Stomach (tissue), 9 donors: ENCODE data around the gene CCDC69. TPM values are rescaled to one million over a fixed set of nuclear protein-coding genes. Genes with fewer than 3 reads are reported as not detected.

Source experiments
- DNase-seq, 2 donors: peaks; one replicate each; pipeline versions ENCODE4 v3.0.0 to v3.0.0-alpha.2; 2013 to 2019
- H3K27ac ChIP-seq, 5 donors: fragments of 200-600 bp in 4 of 5; sonication (generic) in 4 of 5; one replicate each; pipeline ENCODE4 v1.5.1; 2013 to 2019; ENCODE audit warnings: mild to moderate bottlenecking in 1 of 5, moderate library complexity in 1 of 5
- H3K27me3 ChIP-seq, 3 donors: fragments of 200-600 bp; sonication (generic); one replicate each; pipeline ENCODE4 v1.5.1; 2017 to 2019; ENCODE audit warnings: mixed run types in 1 of 3
- H3K36me3 ChIP-seq, 4 donors: fragments of 200-600 bp; sonication (generic); 1 replicate in 3 of 4; 2 replicates in 1 of 4; pipeline ENCODE4 v1.5.1; 2016 to 2019
- H3K4me1 ChIP-seq, 4 donors: fragments of 200-600 bp; sonication (generic); one replicate each; pipeline ENCODE4 v1.5.1; 2016 to 2019
- H3K4me3 ChIP-seq, 4 donors: fragments of 200-600 bp; sonication (generic) in 3 of 4; one replicate each; pipeline ENCODE4 v1.5.1; 2016 to 2019; ENCODE audit warnings: mild to moderate bottlenecking in 1 of 4
- H3K9me3 ChIP-seq, 4 donors: fragments of 200-600 bp; sonication (generic); one replicate each; pipeline ENCODE4 v1.5.1; 2016 to 2019
- EP300 ChIP-seq: sonication (generic); formaldehyde crosslinking; IDR thresholded peaks from one replicate; pipeline ENCODE4 v1.6.1; 2017; ENCODE audit warnings: antibody characterized with exemption
- POLR2A ChIP-seq, 4 donors: fragments of 450-650 bp; IDR thresholded peaks; one replicate each; pipeline ENCODE4 v1.6.1; 2016; ENCODE audit warnings: antibody characterized with exemption in 4 of 4, control low read depth in 2 of 4, mild to moderate bottlenecking in 1 of 4, moderate library complexity in 1 of 4
- POLR2AphosphoS5 ChIP-seq, 3 donors: sonication (generic); formaldehyde crosslinking; IDR thresholded peaks; one replicate each; pipeline ENCODE4 v1.6.1; 2016; ENCODE audit warnings: antibody characterized with exemption in 3 of 3
- WGBS, 5 donors: extraction: QIAGEN DNeasy Blood & Tissue Kit in 3 of 5; methylation state at CpG; one replicate each; pipeline versions ENCODE4 v1.1.5 to v1.1.7; 2013 to 2018; 5-methylcytosine and 5-hydroxymethylcytosine counted together
- intact Hi-C: fragments of 100-400 bp; cut with DNase I; formaldehyde crosslinking; loops from one replicate; pipeline ENCODE4 v1.15.1; 2023; ENCODE audit warnings: low total_unique reads
- polyA plus RNA-seq, 3 donors: library from polyadenylated mRNA; stranded (reverse); fragments of 200-250 nt; gene quantifications; one replicate each; pipeline ENCODE4 v1.2.3, GENCODE V29; 2013
- total RNA-seq, 5 donors: library from RNA; depleted of rRNA; stranded (reverse); fragments of >200 nt; gene quantifications; one replicate each; pipeline versions ENCODE4 v1.1.0 to v1.2.3, GENCODE V29; 2014 to 2016
- TF ChIP-seq, protein P1 (sequence below), 7 experiments: fragments of 450-650 bp in 4 of 7; fragments of 200-600 bp in 3 of 7; sonication (generic) in 3 of 7; IDR thresholded peaks; one replicate each; pipeline ENCODE4 v1.5.1; 2016 to 2019; ENCODE audit warnings: antibody characterized with exemption in 7 of 7, control low read depth in 2 of 7, mild to moderate bottlenecking in 1 of 7
- donor health status: healthy with polysubstance abuse.
- donor health status: Bipolar disorder and iron deficiency.
- donor health status: healthy.

Gene CCDC69
- total and polyA plus RNA-seq, 8 donors: 5.5 to 173 (median 31.0) TPM

DNA sequence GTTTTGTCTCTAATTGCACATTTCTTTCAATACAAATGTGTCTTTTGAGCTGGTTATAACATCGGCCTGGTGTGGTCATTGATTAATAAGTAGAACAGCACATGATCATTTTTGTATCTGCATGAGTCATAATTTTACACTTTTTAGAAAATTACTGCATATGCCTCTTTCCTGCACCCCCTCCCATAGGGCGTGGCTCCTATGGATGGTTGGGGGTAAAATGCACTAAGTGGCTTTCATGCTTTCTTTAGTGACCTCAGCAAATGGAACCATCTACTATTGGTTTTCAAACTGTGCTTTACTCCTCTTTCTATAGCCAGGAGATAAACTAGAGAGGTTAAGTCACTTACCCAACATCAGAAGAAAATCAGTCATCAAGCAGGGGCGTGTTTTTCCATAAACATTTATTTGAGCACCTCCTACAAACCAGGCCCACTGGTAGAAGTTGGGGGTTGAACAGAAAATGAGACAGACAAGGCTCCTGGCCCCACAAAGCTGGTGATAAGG, 70.1 kb downstream of the CCDC69 start:
- WGBS, 5 donors: 71 to 81% (median 78%) methylated on average over 3 of the region's 3 CpGs
- Histone ChIP-seq H3K36me3 (no peaks in the 10 kb centered on the region), H3K27ac (peak overlapping the region in 3 of 5 donors; percentile 90 to 94 (median 92)), H3K4me3 (no peak overlapping the region), H3K9me3 (no peaks in the 10 kb centered on the region), H3K4me1 (peaks cover 73 to 98% (median 85%) of the 10 kb centered on the region in 4 donors), H3K27me3 (no peaks in the 10 kb centered on the region)
- no peak for TF ChIP-seq EP300
- TF ChIP-seq, protein P1, sequence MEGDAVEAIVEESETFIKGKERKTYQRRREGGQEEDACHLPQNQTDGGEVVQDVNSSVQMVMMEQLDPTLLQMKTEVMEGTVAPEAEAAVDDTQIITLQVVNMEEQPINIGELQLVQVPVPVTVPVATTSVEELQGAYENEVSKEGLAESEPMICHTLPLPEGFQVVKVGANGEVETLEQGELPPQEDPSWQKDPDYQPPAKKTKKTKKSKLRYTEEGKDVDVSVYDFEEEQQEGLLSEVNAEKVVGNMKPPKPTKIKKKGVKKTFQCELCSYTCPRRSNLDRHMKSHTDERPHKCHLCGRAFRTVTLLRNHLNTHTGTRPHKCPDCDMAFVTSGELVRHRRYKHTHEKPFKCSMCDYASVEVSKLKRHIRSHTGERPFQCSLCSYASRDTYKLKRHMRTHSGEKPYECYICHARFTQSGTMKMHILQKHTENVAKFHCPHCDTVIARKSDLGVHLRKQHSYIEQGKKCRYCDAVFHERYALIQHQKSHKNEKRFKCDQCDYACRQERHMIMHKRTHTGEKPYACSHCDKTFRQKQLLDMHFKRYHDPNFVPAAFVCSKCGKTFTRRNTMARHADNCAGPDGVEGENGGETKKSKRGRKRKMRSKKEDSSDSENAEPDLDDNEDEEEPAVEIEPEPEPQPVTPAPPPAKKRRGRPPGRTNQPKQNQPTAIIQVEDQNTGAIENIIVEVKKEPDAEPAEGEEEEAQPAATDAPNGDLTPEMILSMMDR (IDR thresholded peaks at IDR 0.05): no peak
- no peak for TF ChIP-seq POLR2A (IDR thresholded peaks at IDR 0.05)
- no peak for TF ChIP-seq POLR2AphosphoS5 (IDR thresholded peaks at IDR 0.05)
- no peak for DNase-seq
- intact Hi-C loops: no loop called here

DNA sequence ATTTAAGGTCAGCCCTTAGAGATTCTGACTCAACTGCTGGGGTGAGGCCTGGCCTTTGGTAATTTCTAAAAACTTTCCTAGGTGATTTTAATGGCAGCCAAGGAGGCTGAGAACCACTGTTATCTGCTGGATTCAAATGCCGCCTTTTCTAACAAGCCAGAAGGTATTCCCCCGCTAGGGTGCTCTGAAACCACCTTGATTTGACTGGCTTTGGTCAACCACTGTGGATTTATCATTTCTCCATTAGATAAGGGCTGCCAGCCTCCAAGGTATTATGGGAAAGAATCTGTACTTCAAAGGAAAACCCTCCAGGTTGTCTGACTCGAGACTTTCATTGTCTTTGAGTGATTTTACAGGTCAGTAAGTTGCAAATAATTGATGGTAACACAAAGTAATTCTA, 70.6 kb downstream of the CCDC69 start:
- intact Hi-C loops: no loop called here
- TF ChIP-seq POLR2A (IDR thresholded peaks at IDR 0.05) (no peak), POLR2AphosphoS5 (IDR thresholded peaks at IDR 0.05) (no peak), EP300 (no peak)
- TF ChIP-seq, protein P1 (IDR thresholded peaks at IDR 0.05): no peak
- Histone ChIP-seq H3K36me3 (no peaks in the 10 kb centered on the region), H3K27ac (peak overlapping the region in 4 of 5 donors; percentile 1 to 94 (median 91)), H3K4me1 (peaks cover 71 to 96% (median 85%) of the 10 kb centered on the region in 4 donors), H3K4me3 (no peak overlapping the region), H3K9me3 (no peaks in the 10 kb centered on the region), H3K27me3 (no peaks in the 10 kb centered on the region)
- WGBS, 5 donors: 65 to 78% (median 68%) methylated on average over 3 of the region's 3 CpGs
- DNase-seq: no peak

DNA sequence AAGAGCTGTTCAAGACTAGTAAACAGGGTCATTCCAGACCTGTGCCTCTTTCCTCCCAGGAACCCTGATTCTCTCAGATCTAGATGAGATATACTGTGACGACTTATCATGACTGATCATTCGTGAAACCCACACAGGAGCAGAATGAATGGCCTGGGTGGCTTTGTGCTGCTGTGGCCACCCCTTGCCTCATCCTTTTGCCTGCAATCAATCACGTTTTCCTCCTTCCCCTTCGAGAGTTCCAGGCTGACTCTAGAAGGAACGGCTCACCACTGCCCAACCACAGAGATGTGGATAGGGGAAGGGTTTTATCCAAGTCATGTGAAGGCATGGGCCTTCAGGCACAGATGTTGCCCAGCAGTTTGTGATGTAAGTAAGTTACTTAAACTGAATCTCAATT, 72.1 kb downstream of the CCDC69 start:
- Histone ChIP-seq H3K36me3 (peaks cover 0 to 11% (median 9%) of the 10 kb centered on the region in 4 donors), H3K9me3 (no peaks in the 10 kb centered on the region), H3K4me3 (no peak overlapping the region), H3K27ac (peak overlapping the region; percentile 23 to 94 (median 90)), H3K27me3 (no peaks in the 10 kb centered on the region), H3K4me1 (peaks cover 61 to 99% (median 87%) of the 10 kb centered on the region in 4 donors)
- intact Hi-C loops: no loop called here
- DNase-seq: no peak
- TF ChIP-seq, protein P1 (IDR thresholded peaks at IDR 0.05): no peak
- TF ChIP-seq POLR2AphosphoS5 (IDR thresholded peaks at IDR 0.05) (no peak), EP300 (no peak), POLR2A (IDR thresholded peaks at IDR 0.05) (no peak)
- WGBS, 5 donors: 35 to 73% (median 64%) methylated on average over 5 of the region's 5 CpGs

DNA sequence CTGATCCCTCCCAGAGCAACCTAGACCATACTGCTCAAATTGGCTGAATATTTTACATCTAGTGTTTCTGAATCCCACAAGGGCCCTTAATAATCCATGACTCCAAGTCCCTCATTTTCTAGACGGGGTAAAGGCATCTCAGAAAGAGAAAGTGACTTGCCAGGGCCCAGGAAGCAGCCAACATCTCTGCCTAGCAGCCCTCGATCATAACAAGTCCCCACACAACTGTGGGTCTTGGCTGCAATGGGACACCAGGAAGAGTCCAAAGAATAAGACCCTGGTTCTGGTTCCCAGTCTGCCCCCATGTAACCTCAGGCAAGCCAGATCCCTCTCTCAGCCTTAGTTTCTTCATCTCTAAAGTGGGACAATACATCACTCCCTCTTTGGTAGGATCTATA, 72.6 kb downstream of the CCDC69 start:
- no peak for DNase-seq
- intact Hi-C loops: no loop called here
- Histone ChIP-seq H3K4me3 (no peak overlapping the region), H3K36me3 (peaks cover 0 to 15% (median 11%) of the 10 kb centered on the region in 4 donors), H3K27me3 (no peaks in the 10 kb centered on the region), H3K4me1 (peaks cover 58 to 98% (median 84%) of the 10 kb centered on the region in 4 donors), H3K9me3 (no peaks in the 10 kb centered on the region), H3K27ac (peak overlapping the region; percentile 12 to 94 (median 90))
- TF ChIP-seq, protein P1 (IDR thresholded peaks at IDR 0.05): no peak
- TF ChIP-seq POLR2A (IDR thresholded peaks at IDR 0.05): no peak
- TF ChIP-seq EP300: no peak
- TF ChIP-seq POLR2AphosphoS5 (IDR thresholded peaks at IDR 0.05): no peak
- WGBS, 5 donors: 36 to 59% (median 49%) methylated on average over 2 of the region's 2 CpGs
